GM04504 (cell line): ENCODE data around the gene LTO1.

ENCODE experiments used
- DNase-seq: peaks from one replicate; pipeline ENCODE4 v3.0.0-alpha.2; 2012; ENCODE audit warnings: low read depth

The LTO1 gene

GRCh38 chr11:69677749-69678148 lies 2.6 kb upstream of the LTO1 start:
- DNase-seq: no peak

- DNase-seq: peak; percentile 42
These were observed 777 bp downstream of the LTO1 start for GRCh38 chr11:69674267-69674885.

DNA sequence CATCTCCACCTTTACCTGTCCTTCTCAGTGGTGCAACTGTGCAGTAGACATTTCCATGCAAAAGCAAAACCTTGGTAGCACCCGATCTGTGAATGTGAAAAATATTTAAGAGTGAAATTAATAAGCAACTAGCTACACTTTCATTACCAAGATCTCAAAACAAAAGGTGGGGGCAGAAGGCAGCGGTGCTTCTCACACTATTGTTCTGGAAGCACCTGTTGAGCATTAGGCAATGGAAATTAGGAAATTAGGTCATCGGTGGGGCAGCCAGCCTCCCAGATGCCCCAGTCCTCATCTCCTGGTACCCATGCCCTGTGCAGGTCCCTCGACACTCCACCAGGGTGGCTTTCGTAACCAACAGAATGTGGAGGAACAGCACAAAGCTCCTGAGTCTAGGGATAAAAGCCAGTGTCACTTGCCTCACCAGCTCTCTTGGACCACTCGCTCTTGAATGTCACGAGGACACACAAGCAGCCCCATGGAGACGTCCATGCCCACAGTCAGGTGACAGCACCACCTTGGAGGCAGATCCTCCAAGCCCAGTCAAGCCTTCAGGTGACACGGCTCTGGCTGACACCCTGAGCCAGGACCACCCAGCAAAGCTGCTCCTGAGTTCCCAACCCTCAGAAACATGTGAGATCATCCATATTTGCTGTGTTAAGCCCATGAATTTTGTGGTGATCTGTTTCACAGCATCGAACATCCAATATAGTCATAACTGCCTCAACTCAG lies 3.3 kb downstream of the LTO1 start:
- no peak for DNase-seq

- DNase-seq: peak; percentile 71
These were observed 4.9 kb downstream of the LTO1 start for GRCh38 chr11:69670158-69670845.

DNA sequence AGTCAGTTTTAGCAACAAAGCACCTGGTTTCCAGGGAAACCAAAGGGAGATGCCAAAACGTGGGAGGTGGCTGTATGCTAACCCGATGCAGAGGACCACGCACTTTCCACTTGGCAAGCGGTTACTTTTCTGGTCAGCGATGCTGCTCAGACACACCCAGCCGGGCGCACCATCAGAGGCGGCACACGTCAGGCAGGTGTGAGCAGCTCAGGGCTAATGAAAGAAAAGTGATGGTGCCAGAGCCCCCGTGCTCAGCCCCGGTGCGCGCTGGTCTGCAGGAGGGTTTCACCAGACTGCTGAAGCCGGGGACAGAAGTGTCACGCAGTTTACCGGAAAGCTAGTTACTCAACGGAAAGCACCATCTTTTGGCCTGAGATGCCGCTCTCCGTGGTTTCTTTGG lies 5.7 kb downstream of the LTO1 start:
- DNase-seq: no peak

DNA sequence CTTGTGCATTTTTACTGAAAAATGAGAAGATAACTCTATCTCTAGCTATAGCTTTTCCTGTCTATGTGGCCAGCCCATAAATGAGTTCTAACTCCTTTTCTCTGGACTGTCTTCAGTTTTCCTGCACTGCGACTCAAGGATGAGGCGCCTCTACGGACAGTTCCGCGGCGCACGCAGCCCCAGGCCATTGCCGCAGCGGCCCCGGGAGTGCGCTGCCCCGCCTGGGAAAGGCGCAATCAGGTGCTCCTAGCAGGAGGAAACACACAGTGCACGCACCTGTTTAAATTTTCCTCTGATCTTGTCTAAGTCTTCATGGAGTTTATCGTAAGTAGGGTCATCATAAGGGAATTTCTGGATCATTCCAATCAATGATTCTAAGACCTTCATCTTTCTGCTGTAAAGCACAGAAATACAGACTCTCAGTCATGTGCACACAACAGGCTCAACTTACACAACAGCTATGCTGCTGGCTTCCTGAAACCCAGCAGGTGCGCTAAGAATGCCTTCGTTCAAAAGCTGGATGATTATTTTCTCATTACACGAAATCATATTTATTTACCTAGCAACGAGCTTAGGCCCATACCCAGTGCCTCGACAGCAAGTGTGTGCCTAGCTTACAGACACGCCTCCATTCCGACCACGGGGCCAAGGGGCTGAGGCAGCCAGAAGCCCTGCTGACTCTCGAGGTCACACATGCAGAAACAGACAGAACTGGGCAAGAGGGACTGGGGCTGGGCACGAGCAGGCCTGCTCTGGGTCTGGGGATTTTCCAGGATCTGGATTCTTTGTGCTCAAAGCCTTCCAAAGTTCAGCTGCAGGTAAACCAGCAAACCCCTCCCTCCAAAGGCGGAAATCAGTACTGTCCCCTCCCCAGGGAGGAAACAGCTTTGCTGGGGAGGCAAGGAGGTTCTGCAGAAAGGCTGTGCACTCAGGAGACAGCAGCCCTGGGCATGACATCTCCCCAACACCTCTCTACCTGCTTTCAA lies 7.2 kb downstream of the LTO1 start:
- DNase-seq: no peak

GRCh38 chr11:69666752-69667536 lies 8.2 kb downstream of the LTO1 start:
- DNase-seq: no peak

DNA sequence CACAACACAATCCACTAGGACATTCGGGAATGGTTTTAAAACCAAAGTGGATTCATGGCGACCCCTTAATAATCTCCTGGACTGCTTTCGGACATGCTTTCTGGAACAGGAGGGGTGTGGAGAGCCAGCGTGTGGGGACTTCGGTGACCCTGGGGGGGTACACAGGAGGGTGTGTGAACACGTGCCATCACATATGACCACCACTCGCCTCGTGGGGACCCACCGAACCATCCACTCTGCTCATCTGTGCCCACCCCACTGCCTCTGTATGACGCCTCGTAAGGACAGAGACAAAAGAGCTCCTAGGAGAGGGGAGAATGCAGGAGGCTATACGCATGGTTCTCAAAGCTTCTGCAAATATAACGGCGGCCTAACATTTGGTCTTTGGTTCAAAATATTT lies 8.9 kb downstream of the LTO1 start:
- DNase-seq: no peak

DNA sequence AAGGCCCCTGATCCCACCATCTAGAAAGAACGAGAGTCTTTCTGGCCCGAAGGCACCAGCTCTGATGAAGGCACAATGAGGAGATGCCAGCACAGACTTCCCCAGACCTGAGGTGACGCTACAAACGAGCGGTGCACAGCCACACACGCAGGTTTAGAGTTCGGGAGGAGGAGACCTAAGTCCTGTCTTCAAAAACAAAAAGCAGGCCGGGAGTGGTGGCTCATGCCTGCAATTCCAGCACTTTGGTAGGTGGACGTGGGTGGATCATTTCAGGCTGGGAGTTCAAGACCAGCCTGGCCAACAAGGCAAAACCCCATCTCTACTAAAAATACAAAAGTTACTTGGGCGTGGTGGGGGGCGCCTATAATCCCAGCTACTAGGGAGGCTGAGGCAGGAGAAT lies 9.5 kb downstream of the LTO1 start:
- DNase-seq: no peak

DNA sequence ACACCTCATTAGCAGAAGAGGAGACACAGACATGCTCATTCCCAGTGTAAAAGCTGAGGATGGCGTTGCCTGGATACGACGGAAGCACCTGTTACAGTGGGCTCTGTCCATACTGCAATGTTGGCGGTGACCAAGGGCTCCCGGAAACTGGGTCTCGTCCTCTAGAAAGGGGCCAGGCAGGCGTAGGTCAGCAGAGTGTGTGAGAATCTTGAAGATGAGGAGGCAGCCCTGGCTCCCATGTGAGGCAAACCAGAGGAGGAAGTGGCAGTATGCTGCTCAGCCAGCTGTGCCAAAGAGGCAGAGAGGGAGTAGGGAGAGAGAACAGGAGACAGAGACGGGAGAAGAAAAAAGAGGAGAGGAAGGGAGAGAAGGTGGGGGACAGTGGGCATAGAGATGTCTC lies 10.3 kb downstream of the LTO1 start:
- DNase-seq: no peak

DNA sequence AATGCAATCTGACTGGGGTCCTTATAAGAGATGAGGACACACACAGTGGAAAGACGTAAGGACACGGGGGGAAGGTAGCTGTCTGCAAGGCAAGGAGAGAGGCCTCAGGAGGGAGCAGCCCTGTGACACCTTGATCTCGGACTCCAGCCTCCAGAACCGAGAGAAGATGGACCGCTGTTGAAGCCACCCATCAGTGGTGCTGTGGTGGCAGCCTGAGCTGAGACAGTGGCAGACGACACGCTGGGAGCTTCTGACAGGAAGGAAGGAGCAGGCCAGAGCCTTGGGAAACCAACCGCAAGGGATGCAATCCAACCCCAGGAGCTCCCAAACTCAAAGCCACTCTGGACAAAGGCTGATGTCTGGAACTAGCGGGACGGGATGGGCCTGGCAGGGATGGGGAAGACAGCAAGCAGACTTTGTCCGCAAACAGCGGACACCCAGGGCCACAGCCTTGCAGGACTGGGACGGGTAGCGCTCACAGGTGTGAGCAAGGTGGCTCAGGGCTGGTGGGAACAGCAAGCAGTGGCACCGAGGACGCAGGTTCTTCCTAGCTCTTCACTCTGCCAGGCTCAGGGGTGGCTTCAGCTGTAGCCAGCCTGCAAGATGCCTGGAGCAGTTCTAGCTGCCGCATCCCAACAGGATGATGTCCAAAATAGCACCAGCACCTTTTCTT lies 10.9 kb downstream of the LTO1 start:
- DNase-seq: no peak

DNA sequence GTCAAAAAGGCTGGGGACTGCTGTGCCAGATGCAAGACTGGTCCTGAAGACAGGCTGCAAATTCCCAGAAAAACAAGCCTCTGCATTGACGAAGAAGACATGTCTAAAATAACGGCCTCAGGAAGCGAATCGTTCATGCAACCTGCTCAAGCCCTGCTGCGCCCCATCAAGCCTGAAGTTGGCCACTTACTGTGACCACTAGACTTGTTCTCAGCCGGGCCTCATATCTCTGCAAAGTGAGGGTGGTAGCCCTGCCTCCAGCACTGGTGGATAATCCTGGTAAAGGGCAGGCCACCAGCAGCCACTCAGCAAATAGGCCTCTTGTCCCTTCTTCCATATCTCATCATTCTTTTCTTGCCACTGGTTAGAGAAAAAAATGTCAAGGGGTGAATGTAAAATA lies 11.8 kb downstream of the LTO1 start:
- no peak for DNase-seq

- DNase-seq: no peak
These were observed 12.3 kb downstream of the LTO1 start for GRCh38 chr11:69662806-69663205.

DNA sequence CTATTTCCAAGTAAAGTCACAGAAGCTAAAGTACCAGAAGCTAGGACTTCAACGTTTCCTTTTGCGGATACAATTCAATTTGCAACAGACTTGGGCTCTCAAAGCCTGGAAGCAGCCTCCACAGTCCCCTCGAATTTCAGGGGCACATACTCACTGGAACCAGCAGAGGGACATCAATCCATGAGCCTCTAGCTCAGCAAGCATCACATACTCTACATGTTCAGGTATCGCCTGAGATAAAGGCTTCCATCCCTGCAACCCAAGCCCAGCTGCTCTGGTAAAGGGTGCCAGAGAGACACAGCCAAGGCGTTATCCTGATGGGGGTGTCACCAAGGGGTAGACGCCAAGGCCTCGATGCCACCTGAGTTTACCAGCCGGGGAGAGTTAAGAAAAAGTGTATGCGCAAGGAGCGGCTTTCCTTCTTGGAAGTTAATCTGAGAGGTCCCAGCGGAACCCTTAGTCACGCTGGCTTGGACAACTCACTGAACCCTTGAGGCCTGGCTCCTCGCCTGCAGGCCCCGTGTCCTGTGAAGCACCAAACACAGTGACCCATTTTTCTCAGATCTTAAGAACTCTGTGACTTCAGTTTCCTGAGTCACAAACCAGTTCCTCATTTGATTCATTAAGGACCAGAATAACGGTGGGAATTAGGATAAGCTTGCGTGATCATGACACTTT lies 13.0 kb downstream of the LTO1 start:
- DNase-seq: no peak

- DNase-seq: no peak
These were observed 13.8 kb downstream of the LTO1 start for GRCh38 chr11:69661413-69661715.

- no peak for DNase-seq
These were observed 15.1 kb downstream of the LTO1 start for GRCh38 chr11:69660001-69660500.

DNA sequence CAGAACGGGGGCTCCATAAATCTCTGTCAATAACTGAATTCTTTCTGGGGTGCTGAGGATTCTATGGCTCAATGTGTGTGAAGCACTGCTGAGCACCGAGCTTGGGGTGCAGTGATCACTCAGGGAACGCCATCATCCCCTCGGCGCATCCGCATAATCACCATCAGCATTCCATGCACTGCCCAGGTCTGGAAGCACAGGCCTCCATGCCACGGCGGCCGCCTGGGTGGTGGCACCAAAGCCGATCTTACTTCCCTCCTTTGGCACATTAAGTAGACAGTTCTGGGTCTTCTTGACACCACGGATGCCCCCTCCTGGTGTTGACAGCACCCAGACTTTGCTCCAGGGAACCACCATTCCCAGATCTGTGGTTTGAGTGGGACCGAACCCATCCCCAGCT lies 15.6 kb downstream of the LTO1 start:
- no peak for DNase-seq

DNA sequence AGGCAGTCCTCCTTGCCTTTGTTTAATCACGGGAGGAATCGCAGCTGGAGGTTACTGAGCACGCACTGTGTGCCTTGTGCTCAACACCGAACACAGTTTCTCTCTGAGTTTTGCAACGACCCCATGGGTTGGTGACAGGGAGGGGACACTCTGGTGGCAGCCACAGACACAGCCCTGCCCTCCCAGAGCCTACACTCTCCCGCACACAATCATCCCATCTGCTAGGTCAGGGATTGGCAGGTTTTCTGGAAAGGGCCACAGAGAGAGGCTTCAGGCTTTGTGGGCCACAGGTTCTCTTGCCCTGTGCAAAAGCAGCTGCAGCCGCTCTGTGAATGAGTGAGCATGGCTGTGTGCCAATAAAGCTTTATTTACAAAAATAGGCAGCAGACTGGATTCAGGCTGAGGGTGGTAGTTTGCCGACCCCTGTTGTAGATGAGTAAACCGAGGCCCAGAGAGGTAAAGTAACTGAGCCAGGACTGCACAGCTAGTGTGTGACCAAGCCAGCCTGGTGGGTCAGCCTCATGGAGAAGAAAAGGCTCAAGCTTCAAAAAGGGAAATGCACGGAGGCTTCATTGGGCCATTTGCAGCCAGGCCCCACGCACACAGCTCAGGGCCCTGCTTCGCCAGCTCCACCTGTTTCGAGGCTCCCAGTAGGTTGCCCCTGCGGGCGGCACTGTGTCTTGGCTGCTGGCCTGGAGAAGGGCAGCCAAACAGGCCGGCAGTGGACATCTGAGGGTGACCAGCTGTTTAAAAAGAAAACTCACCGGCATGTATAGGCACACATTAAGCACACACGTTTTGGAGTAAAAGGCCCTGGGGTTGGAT lies 16.3 kb downstream of the LTO1 start:
- DNase-seq: no peak

DNA sequence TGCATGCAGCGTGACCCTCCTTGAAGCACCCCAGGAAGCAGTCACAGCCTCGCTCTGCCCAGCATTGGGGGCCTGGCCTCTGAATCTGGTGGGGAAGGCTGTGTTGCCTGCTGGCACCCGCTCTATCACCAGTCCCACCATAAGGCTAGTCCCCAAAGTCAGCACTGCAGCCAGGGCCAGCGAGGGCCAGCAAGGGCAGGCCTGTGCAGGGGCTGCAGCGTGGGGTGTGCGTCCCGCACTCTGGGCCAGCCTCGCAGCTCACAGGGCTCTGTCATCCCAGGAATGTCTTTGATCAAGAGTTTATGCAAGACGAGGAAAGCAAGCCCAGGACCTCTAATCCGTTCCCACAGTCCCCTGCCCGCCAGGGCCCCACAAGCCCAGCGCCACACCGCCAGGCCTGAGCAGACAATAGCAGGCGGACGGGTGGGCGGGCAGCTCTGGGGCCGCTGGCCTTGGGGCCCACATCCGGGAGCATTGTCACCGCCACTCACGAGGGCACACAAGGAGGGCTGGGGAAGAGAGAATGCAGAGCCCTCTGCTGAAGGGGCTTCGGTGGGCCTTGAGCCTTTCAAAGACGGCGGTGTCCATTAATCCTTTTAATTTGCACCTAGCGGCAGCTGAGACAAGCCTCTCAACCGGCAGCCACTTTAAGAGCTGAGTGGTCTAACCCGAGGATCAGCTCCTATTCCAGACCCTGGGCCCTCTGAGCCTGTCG lies 17.1 kb downstream of the LTO1 start:
- no peak for DNase-seq
